Osteoblast (primary cell): ENCODE measurements around the gene UBL3. TPM values are rescaled to one million over a fixed set of nuclear protein-coding genes. Genes with fewer than 3 reads are reported as not detected.

Experiments used
- DNase-seq: peaks from one replicate; pipeline ENCODE4 v3.0.0; 2011; ENCODE audit warnings: low spot score, mixed read lengths; ENCODE audit not compliant: insufficient read length; ENCODE audit errors: missing footprints
- H2AFZ ChIP-seq: 2 replicates; pipeline ENCODE4 v1.6.0; 2011; ENCODE audit warnings: mild to moderate bottlenecking, low read length
- H3K27ac ChIP-seq: 2 replicates; pipeline ENCODE4 v1.5.1; 2011; ENCODE audit warnings: mild to moderate bottlenecking, low read depth, low read length, moderate library complexity
- H3K27me3 ChIP-seq: 2 replicates; pipeline ENCODE4 v1.6.0; 2012; ENCODE audit warnings: mild to moderate bottlenecking, control low read depth, inconsistent platforms, low read length, moderate library complexity; ENCODE audit not compliant: insufficient read depth
- H3K36me3 ChIP-seq: 2 replicates; pipeline ENCODE4 v1.5.1; 2011; ENCODE audit warnings: mild to moderate bottlenecking, low read length, control low read depth, moderate library complexity; ENCODE audit not compliant: insufficient read depth
- H3K4me1 ChIP-seq: 2 replicates; pipeline ENCODE4 v1.5.1; 2011; ENCODE audit warnings: mild to moderate bottlenecking, low read length, control low read depth, moderate library complexity; ENCODE audit not compliant: insufficient read depth
- H3K4me2 ChIP-seq: 2 replicates; pipeline ENCODE4 v1.6.0; 2011; ENCODE audit warnings: mild to moderate bottlenecking, low read length; ENCODE audit not compliant: insufficient read depth
- H3K4me3 ChIP-seq: fragments of 200-600 bp; sonication (generic); 3 replicates; pipeline ENCODE4 v1.5.1; 2012; ENCODE audit warnings: mild to moderate bottlenecking, low read length, inconsistent platforms; ENCODE audit not compliant: insufficient read depth
- H3K79me2 ChIP-seq: 2 replicates; pipeline ENCODE4 v1.6.0; 2012; ENCODE audit warnings: mild to moderate bottlenecking, low read length, control low read depth, inconsistent platforms; ENCODE audit not compliant: insufficient read depth
- H3K9me3 ChIP-seq: 2 replicates; pipeline ENCODE4 v1.5.1; 2011; ENCODE audit warnings: low read depth, low read length, control low read depth
- H4K20me1 ChIP-seq: 2 replicates; pipeline ENCODE4 v1.6.0; 2012; ENCODE audit warnings: mild to moderate bottlenecking, low read length, control low read depth; ENCODE audit not compliant: insufficient read depth
- CTCF ChIP-seq: IDR thresholded peaks from 2 replicates; pipeline ENCODE4 v1.5.1; 2011; ENCODE audit warnings: mild to moderate bottlenecking, low read depth, low read length, moderate library complexity; ENCODE audit errors: extremely low read depth
- total RNA-seq: library from RNA; depleted of rRNA; stranded (reverse); fragments of >200 nt; gene quantifications from 2 replicates; pipeline ENCODE4 v1.2.3, GENCODE V29; 2012

Gene UBL3
- total RNA-seq, 1 donor, result 44.5 TPM

- Histone ChIP-seq H4K20me1 (peaks cover 9% of the 10 kb centered on the region), H3K4me2 (no peak overlapping the region), H3K4me1 (peaks cover 11% of the 10 kb centered on the region), H2AFZ (no peak overlapping the region), H3K9me3 (no peaks in the 10 kb centered on the region), H3K27me3 (no peaks in the 10 kb centered on the region), H3K36me3 (no peaks in the 10 kb centered on the region), H3K4me3 (no peak overlapping the region), H3K27ac (no peak overlapping the region), H3K79me2 (peaks cover 90% of the 10 kb centered on the region)
- no peak for DNase-seq
- TF ChIP-seq CTCF, result no peak
Measured at GRCh38 chr13:29782798-29783197, 67.6 kb downstream of the UBL3 start.

- Histone ChIP-seq H3K27ac (no peak overlapping the region), H3K4me2 (no peak overlapping the region), H2AFZ (no peak overlapping the region), H4K20me1 (no peaks in the 10 kb centered on the region), H3K4me3 (no peak overlapping the region), H3K9me3 (no peaks in the 10 kb centered on the region), H3K4me1 (no peaks in the 10 kb centered on the region), H3K36me3 (peaks cover 3% of the 10 kb centered on the region), H3K27me3 (no peaks in the 10 kb centered on the region), H3K79me2 (peaks cover 46% of the 10 kb centered on the region)
- no peak for DNase-seq
- TF ChIP-seq CTCF, result no peak
Measured at GRCh38 chr13:29774830-29775229, 75.6 kb downstream of the UBL3 start.

DNA sequence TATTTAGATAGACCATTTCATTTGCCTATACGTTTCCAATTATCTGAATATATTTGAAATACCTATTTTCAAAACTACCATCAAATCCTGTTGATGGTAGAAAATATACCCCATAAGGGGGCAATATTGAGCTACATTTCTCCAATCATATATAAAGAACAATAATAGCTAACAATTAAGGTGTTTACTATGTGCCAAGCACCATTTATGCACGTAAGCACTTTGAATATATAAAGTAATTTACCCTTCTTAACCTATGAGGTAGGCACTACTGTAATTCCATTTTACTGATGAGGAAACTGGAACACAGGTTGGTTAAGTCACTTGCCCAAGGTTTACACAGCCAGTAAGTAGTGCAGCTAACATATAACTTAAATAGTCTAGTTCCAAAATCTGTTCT is 79.2 kb downstream of the UBL3 start:
- Histone ChIP-seq H3K27me3 (no peaks in the 10 kb centered on the region), H4K20me1 (no peaks in the 10 kb centered on the region)
- no peak for DNase-seq

DNA sequence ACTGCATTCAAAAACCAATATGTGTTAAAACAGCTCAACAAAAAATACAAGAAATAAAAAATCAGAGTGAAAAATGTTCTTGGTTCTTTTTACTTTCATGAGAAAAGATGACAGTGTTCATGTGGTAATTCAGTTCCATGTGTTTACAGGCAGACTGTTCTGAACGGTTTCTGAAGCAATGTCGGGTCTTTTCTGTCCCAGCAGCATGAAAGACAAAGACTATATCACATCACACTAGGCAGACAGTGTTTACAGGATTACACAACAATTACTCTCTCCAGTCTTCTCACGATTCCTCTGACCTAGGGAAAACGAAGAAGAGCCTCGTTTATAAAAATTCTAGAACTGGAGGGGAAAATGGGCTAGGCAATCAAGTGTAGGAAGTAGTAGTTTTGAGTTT is 83.4 kb downstream of the UBL3 start:
- no peak overlapping the region for H2AFZ ChIP-seq
- H3K27me3 ChIP-seq, result no peaks in the 10 kb centered on the region
- no peak overlapping the region for H3K4me3 ChIP-seq
- peaks cover 10% of the 10 kb centered on the region for H3K79me2 ChIP-seq
- no peaks in the 10 kb centered on the region for H4K20me1 ChIP-seq
- H3K27ac ChIP-seq, result no peak overlapping the region
- no peaks in the 10 kb centered on the region for H3K9me3 ChIP-seq
- no peak for DNase-seq
- no peak overlapping the region for H3K4me2 ChIP-seq
- no peak for TF ChIP-seq CTCF
- H3K36me3 ChIP-seq, result peaks cover 20% of the 10 kb centered on the region
- peaks cover 17% of the 10 kb centered on the region for H3K4me1 ChIP-seq

More for the DNA sequence above, 79.2 kb downstream of the UBL3 start:
- Histone ChIP-seq H3K36me3 (peaks cover 22% of the 10 kb centered on the region), H3K79me2 (peaks cover 28% of the 10 kb centered on the region), H3K27ac (no peak overlapping the region), H2AFZ (no peak overlapping the region), H3K9me3 (no peaks in the 10 kb centered on the region), H3K4me3 (no peak overlapping the region), H3K4me2 (no peak overlapping the region), H3K4me1 (no peaks in the 10 kb centered on the region)
- TF ChIP-seq CTCF, result peak; percentile 49
